GM21367 (cell line): ENCODE results near the gene SLC2A13.

Experiments used
- ATAC-seq: cut with Tn5 transposase; IDR thresholded peaks from one replicate; pipeline ENCODE4 v1.9.1; 2021; ENCODE audit not compliant: unreplicated experiment

SLC2A13 gene

DNA sequence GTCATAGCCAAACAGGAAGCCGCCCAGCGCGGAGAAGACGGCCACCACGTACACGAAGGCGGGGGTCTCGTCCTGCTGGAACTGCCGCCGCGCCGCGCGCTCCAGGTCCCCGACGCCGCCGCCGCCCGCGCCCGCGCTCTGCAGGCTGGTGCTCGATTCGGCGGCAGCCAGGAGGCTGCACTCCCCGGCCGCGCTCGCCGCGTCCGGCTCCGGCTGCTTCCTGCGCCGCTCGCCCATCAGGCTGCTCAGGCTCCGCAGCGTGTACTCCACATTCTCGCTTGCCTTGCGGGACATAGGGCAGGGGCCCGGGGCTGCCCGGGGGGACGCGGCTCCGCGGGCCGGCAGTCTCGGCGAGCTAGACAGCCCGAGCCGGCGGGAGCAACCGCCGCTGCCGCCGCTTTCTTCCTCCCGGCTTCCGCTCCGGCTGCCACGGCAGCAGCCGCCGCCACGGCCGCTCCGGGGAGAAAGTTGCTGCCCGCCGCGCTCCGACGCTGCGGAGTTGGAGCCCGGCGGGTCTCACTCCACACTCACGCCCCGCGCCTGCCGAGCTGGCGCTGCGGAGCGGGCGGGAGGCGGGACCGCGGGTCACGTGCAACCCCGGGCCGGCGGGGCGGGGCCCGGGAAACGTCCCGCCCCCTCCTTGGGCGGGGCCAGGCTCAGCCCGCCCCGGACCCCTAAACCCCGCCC lies at the start of gene SLC2A13:
TSS of gene SLC2A13 (minus strand) at position 567 of the 687 bp plus-strand sequence. CDS start at position 294, 273 bp downstream.
- peak; percentile 79 for ATAC-seq

DNA sequence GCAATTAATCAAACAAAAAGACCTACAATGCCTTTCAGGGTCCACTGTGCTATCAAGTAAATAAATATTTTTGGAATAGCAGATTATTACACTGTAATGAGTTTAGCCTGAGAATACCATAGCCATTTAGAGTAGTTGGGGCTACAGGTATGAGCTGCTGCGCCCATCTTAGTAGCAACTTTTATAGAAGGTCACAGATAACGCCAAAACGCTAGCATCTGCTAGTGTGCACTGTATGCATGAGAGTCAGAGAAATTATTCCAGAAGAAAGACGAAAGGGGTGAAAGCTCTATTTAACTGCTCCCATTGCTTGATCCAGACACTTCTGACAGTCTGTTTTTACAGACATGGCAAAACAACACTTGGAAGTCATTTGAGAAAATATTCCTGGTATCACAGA lies 48.5 kb upstream of the SLC2A13 start:
- no peak for ATAC-seq

DNA sequence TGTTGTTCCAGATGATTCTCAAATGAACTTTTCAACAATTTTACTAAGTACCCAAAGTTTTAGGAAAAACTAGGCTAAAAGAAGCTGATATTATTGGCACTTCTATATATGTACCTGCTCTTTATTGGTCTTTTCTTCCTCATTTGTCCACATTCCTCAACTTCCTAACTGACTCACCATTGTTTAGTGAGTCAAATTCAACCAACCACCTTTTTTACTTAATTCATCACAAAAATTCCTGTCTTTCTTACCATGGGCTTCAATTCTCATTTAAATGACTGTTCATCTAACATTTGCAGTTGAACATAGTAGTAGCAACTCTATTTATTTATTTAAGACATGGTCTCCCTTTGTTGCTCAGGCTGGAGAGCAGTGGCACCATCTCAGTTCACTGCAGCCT lies 47.6 kb upstream of the SLC2A13 start:
- ATAC-seq: no peak

DNA sequence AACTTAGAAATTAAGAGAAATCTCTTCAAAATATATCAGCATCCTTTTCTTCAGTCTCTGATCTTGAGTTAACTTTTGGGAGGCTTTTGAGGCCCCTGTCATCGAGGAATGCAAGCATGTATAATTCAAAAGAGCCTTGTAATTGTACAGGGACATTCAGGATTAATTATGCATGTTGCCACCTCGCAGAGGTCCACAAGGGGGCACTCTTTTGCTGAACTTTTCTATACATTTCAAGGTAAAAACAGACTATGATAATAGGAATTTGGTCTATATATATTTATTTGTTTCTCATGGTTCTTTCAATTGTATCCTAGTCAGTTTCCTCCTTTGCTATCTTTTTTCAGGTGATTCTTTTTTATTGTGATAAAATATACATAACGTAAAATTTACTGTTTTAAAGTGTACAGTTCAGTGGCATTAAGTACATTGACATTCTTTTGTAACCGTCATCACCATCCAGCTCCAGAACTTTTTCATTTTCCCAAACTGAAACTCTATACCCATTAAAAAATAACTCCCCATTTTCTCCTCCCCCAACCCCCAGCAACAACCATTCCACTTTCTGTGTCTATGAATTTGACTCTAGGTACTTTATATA lies 47.0 kb upstream of the SLC2A13 start:
- peak; percentile 39 for ATAC-seq

DNA sequence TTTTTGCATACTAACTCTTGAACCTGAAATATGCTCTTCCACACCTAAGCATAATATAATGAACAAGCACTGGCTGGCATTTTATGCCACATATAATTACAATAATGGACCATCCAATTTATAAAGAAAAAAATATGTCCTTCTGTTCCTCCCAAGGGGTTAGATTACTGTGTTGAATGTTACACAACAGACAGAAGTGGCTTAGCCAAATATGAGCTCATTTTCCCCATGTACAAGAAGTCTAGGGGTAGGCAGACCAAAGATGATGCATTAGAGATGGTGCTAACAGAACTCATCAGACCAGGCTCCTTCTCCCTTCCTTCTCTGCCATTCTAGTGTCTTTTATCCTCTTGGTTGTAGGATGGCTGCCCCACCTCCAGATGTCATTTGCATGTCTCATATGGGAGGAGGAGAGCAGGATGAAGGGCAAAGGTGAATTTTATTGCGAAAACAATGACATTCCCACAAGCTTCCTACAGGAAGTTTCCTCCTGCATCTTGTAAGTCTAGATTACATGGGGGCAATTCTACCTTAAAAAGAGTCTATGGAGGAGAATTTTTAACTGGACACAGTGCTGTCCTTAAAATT lies 43.9 kb upstream of the SLC2A13 start:
- no peak for ATAC-seq

DNA sequence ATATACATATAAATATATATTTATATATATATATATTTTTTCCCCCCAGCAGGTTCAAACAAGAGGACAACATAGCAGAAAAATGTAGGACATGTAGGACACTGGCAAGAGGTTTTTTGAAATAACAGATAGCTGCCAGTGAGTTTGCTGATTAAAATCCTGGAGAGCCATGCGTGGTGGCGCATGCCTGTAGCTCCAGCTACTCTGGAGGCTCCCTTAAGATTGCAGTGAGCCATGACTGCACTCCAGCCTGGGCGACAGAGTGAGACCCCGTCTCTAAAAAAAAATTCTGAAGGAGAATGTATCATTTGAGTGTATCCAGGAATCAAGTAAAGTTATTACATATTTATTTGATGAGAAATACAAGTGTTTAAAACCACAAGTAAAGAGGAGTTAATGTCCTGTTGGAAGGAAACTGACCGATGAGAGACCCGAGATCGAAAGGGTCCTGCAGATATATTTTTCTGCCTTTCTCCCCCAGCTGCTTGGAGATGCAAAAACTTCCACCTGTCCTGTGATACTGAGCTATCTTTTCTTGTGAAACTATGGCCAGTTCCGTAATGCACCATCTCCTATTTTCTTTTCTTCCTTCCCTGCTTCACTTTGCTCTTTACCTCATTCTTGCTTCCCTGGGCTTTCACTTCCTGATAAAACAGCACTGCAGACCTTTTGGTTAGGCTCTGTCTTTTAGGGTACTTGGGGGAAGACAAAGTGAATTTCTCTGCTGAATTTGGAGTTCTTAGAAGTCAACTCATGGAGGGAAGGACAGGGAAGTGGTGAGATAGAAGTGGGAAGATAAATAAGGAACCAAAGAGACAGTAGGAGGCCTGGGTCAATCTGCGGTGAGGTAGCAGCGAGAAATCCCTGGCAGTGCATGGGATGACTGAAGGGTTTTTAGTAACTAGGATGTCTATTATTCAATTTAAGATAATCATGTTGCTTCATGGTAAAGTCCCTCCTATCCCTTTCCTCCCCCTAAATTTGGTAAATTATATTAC lies 41.2 kb upstream of the SLC2A13 start:
- ATAC-seq: no peak

DNA sequence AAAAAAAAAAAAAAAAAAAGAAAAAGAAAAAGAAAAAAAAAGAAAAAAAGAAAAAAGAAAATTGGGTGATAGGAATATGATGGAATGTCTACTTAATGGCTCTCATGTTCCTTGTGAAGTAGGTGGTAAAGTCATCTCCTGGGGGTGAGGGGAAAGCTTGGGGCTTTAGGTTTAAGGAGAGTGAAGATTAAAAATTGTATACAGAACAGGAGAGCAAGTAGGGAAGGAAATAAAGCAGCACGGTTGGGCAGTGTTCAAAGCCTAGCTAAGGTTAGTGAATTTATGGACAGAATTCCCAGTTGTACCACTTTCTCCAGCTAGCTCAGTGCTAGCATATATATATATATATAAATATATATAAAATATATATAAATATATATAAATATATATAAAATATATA lies 40.0 kb upstream of the SLC2A13 start:
- no peak for ATAC-seq

DNA sequence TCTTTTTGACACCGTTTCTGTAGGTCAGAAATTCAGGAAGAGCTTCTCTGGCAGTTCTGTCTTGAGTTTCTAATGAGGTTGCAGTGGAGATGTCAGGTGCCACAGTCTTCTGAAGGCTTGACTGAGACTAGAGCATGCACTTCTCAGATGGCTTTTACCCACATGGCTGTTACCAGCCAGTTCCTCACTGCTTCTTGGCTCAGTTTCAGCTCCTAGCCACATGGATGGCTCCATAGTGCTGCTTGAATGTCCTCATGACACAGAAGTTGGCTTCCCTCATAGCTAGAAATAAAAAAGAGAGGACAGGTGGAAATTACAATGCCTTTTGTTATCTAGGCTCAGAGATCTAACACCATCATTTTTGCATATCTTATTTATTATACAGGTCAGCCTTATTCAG lies 38.1 kb upstream of the SLC2A13 start:
- no peak for ATAC-seq

DNA sequence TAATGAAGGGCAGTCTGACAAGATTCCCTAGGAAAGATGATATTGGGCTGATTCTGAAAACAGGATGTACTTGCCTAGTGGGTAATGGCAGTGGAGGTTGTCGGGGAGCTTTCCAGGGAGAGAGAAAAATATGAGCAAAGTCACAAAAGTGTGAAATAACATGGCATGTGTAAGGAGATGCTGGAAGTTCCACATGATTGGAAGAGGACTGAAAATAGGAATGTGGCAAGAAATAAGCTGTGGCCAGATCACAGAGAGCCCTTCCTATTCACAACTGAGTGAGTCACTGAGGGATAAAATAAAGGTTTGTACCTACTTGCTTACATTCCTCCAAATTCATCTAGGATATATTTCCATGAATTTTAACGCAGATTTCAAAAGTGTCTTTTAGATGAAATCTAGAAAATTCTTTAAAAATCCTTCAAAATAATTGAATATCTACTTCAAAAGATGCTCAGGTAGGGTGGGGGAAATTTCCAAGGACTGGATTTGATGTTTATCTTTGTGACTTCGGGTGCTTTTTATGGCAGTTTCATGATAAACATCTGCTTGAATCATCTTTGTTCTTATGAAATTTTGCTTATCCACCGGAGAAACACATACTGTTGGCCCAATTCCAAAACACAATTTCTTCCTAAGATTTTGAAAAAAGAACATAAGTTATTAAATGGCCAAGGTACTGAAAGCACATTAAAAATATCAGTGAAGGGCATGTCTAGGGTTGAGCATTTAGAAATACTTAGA lies 36.3 kb upstream of the SLC2A13 start:
- no peak for ATAC-seq

DNA sequence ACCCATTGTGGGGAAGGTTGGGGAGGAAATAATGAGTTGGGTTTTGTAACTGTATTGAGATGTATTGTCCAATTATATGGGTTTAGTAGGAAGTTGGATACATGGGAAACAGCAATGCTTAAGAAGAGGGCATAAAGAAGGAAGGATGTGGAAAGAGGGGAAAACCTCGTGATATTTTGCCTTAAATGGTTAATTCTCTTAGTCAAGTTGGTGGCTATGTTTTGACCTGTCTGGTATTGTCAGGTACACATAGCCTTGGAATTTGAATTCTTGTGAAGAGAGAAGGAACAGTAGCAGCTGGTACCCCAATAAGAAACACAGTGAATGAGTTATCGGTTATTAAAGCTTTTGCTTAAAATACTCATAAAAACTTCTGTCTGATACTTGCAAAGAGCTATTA lies 32.6 kb upstream of the SLC2A13 start:
- no peak for ATAC-seq

DNA sequence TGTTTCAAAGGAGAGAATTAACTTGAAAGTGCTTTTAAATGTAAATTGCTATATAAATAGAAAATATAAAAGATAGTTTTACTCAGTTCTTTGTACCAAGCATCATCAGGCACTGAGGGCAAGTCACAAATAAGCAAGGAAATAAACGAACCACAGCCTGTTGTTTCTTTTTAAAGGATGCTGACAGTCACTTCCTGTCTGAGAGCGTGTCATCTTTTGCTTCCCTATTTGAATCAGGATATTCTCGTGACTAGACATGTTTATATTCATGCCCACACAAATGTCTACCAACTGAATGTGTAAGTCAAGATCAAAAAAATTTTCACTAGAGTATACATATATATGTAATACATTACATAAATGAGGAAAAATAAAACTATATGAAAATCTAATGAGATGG lies 31.4 kb upstream of the SLC2A13 start:
- peak; percentile 85 for ATAC-seq

DNA sequence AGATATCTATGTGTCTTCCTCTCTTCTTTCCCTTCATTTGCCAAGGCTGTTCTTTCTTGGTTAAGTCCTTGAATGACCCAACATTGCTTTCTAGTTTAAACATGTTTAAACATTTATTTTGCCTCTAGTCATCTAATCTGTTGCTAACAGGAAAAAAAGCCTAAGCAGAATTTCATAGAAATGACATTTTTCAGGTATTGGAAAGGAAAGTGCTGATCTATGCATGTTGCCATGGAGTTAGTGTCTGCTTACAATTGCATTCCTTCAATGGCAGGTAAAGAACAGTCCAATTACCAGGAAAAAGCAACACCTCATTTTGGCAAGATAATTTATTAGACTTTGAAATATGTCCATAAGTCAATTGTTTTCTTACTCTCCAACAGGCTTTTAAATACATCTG lies 21.5 kb upstream of the SLC2A13 start:
- no peak for ATAC-seq

DNA sequence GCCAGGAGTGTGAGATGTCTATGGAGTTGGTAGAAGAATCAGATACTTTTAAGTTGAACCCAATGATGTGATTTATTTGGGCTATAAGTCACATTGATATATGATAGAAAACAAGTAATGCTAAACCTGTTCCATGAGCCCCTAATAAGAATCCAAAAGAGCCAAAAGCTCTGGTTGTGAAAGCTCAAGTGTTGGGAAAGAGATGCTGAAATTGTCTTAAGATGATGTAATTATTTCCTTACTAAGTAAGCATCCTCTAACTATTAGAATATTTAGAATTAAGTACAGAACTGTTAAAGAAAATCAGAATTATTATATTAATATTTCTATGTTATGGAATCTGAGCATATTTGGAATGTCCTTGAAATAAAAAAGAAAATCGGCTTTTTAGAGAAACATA lies 17.6 kb upstream of the SLC2A13 start:
- ATAC-seq: no peak

DNA sequence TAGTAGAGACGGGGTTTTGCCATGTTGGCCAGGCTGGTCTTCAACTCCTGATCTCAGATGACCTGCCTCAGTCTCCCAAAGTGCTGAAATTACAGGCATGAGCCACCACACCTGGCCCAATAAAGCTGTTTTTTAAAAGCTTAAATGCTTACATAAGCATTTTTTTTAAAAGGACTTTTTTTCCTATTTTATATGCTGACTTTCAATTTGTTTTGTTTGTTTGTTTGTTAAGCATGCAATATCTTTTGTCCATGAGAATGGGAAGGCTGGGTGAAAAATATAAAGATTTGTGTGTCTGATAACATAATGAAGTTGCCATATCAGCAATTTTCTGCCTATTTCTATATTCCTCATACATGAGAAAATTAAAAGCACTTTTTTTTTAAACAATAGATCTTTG lies 17.0 kb upstream of the SLC2A13 start:
- no peak for ATAC-seq

DNA sequence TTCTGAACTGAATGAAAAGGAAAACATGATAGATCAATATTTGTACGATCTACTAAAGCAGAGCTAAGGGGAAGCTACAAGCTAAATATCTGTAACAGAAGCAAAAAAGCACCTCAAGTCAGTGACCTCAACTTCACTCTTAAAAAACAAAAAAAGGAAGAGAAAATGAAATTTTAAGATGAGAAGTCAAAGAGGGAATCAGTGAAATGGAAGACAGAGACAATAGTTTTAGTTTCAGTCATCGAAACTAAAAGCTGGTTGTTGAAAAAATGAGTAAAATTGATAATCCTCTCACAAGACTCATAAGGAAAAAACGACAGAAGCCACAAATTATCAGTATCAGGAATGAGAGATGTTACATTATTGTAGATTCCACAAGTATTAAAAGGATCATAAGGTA lies 11.9 kb upstream of the SLC2A13 start:
- peak; percentile 91 for ATAC-seq

DNA sequence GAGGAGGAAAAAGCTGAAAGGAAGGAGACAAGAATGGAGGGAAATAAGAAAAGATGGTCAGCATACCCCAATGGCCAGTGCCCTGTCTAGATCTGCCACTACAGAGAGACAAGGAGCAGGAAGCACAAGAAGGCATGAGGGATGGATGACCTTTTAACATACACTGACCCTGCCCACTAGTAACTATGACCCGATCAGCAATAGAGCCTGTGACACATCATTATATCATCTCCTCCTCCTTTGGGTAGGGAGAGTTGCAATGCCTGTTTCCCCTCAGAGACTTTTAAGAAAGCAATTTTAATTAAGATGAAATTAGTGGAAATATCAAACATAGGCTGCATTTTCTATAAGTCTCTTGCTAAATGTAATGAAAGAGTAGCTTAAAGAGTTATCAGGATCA lies 4.7 kb upstream of the SLC2A13 start:
- ATAC-seq: no peak

DNA sequence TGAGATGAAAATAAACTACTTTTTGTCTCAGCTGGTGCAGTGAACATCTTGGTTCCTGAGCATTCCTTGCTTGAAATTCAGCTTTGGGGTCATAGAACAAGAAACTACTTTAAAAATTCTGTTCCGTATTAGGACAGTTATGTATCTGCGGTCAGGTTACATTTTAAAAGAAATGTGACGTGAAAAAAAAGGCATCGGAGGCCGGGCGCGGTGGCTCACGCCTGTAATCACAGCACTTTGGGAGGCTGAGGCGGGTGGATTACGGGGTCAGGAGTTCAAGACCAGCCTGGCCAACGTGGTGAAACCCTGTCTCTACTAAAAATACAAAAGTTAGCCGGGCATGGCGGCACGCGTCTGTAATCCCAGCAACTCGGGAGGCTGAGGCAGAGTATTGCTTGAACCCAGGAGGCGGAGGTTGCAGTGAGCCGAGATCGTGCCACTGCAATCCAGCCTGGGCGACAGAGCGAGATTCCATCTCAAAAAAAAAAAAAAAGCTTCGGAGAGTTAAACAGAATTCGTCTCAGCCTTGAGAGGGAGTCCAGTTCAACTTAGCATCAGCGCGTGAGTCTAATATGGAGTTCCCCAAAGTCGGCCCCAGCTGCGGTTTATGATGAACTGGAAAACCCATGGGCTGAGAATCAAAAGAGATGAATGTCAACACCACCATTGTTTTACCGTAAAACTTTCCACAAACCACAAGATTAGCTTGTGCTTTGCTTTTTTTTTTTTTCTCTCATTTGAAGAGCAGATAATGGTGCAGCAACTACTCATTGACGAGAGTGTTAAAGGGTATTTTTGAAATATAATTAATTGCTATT lies 2.1 kb upstream of the SLC2A13 start:
- ATAC-seq: no peak

DNA sequence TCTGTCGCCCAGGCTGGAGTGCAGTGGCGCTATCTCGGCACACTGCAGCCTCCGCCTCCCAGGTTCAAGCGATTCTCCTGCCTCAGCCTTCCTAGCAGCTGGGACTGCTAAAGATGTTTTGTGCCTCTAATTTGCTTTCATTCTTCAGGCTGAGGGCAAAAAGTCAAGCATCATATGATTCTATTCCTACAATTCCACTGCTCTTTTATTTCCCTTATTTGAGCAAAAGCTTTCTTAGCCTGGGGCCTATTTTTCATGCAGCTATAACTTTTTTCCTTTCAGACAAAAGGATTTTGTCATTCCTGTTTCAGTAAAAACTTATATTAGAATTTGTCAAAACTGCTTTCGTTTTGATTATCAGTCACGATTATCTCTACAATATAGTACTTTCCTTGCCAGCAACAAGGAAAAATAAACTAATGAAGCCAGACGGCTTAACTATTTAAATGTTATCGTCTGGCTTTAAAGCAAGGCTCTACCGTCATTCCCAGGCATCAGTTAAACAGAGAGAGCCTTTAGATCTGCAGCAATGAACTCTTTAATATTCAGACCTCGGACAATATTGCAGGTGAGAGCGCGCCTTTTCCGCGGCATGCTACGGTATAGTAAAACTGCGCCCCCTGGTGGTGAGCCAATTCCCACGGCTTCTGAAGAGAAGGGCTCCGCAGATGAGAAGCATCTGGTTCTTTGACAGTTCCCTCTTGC lies 1.4 kb upstream of the SLC2A13 start:
- peak; percentile 41 for ATAC-seq

DNA sequence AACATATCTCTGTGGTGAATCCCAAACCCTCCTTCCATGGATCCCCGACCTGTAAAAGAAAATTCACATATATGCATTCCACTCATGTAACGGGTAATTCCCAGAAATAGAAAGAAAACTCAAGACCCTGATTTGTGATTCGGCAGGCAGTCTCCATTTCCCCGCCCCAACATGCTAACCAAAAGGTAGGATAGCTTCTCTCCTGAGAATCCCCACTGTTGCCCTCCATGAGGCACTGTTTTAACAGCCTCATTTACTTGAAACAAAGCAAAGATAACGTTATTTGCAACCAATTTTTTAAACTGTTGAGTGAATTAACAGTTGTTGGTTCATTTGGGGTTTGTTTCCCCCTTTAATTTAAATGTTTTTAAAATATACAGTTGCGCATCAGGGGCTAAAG lies 774 bp upstream of the SLC2A13 start:
- no peak for ATAC-seq
